Measurements from ENCODE around the gene MLPH. TPM values are rescaled to one million over a fixed set of nuclear protein-coding genes. Genes with fewer than 3 reads are reported as not detected.

MLPH gene
- total and polyA plus RNA-seq, 10 donors = 0.09 to 1.4 (median 0.35) TPM; not detected in 3

- intact Hi-C loops (cut with DNase I; ENCODE audit: low total_unique reads) = no loop called here
- Histone ChIP-seq H3K4me1 (peaks cover 6 to 34% (median 17%) of the 10 kb centered on the region in 6 donors), H3K36me3 (no peaks in the 10 kb centered on the region), H3K4me3 (peak overlapping the region in 2 of 8 donors; percentile 3 to 43), H3K9me3 (no peaks in the 10 kb centered on the region), H3K27me3 (replicated peaks in 1 of 7) (no peaks in the 10 kb centered on the region), H3K27ac (peak overlapping the region in 7 of 8 donors; percentile 45 to 86 (median 76))
- no peak for DNase-seq
- TF ChIP-seq POLR2AphosphoS5 (IDR thresholded peaks at IDR 0.05) (peak in 1 of 3 donors; percentile 33), CTCF (IDR thresholded peaks at IDR 0.05 in 8 of 11, conservative IDR thresholded peaks at IDR 0.05 in 3 of 11) (no peak)
- WGBS, 5 donors = 58 to 69% (median 63%) methylated on average over 13 of the region's 13 CpGs
Observed at GRCh38 chr2:237603049-237603717, 116.1 kb downstream of the MLPH start.

- H3K27me3 ChIP-seq (replicated peaks in 1 of 7) = no peaks in the 10 kb centered on the region
- no peaks in the 10 kb centered on the region for H3K36me3 ChIP-seq
- H3K4me3 ChIP-seq = peak overlapping the region in 2 of 8 donors; percentile 3 to 43
- WGBS, 5 donors = 10 to 16% (median 14%) methylated on average over 15 of the region's 15 CpGs
- intact Hi-C loops (cut with DNase I; ENCODE audit: low total_unique reads) = no loop called here
- TF ChIP-seq CTCF (IDR thresholded peaks at IDR 0.05 in 8 of 11, conservative IDR thresholded peaks at IDR 0.05 in 3 of 11) (no peak), POLR2AphosphoS5 (IDR thresholded peaks at IDR 0.05) (peak in 2 of 3 donors; percentile 37 to 97), POLR2A (IDR thresholded peaks at IDR 0.05) (peak in 1 of 3 donors; percentile 53)
- peak overlapping the region in 7 of 8 donors; percentile 45 to 86 (median 76) for H3K27ac ChIP-seq
- H3K9me3 ChIP-seq = no peaks in the 10 kb centered on the region
- H3K4me1 ChIP-seq = peaks cover 6 to 34% (median 17%) of the 10 kb centered on the region in 6 donors
- no peak for DNase-seq
Observed at GRCh38 chr2:237603718-237604362, 116.8 kb downstream of the MLPH start.

- Histone ChIP-seq H3K36me3 (no peaks in the 10 kb centered on the region), H3K4me1 (peaks cover 6 to 34% (median 17%) of the 10 kb centered on the region in 6 donors), H3K27me3 (replicated peaks in 1 of 7) (no peaks in the 10 kb centered on the region), H3K9me3 (no peaks in the 10 kb centered on the region), H3K27ac (peak overlapping the region in 5 of 8 donors; percentile 53 to 86 (median 77)), H3K4me3 (no peak overlapping the region)
- no peak for TF ChIP-seq CTCF (IDR thresholded peaks at IDR 0.05 in 8 of 11, conservative IDR thresholded peaks at IDR 0.05 in 3 of 11)
- TF ChIP-seq POLR2A (IDR thresholded peaks at IDR 0.05) = no peak
- TF ChIP-seq POLR2AphosphoS5 (IDR thresholded peaks at IDR 0.05) = no peak
- no peak for DNase-seq
- WGBS, 5 donors = 86 to 94% (median 90%) methylated on average over 11 of the region's 11 CpGs
- intact Hi-C loops (cut with DNase I; ENCODE audit: low total_unique reads) = no loop called here
Observed at GRCh38 chr2:237604391-237604790, 117.3 kb downstream of the MLPH start.

Small RNA genes lying within 50 kb of the gene (microRNA-seq; reads per million reads assigned to microRNA genes)
- 0 reads per million in 3 donors for gene MIR6811

Small RNA genes lying within 50 kb of the gene (small RNA-seq; reads per million reads assigned to genes)
- gene MIR6811 (0 reads per million in 4 donors), gene RNU6-1140P (0 to 0.12 (median 0) reads per million in 4 donors)

Other genes with a start within 250 kb of the MLPH start
- 100 to 1,000 TPM in 3 of 7 donors, 10 to 100 TPM in 4; 40.9 to 146 (median 77.7) TPM for gene COL6A3, start 73.1 kb upstream of the MLPH start, total RNA-seq
- 1 to 10 TPM; 8.3 to 9.9 (median 9.5) TPM for gene COL6A3, start 73.1 kb upstream of the MLPH start, polyA plus RNA-seq
- gene PRLH, start 79.3 kb downstream of the MLPH start, total RNA-seq = not detected
- not detected for gene PRLH, start 79.3 kb downstream of the MLPH start, polyA plus RNA-seq
- gene RAB17, start 103.5 kb downstream of the MLPH start, total RNA-seq = 1 to 10 TPM in 3 of 7 donors, under 1 TPM in 1, not detected in 3; 0.46 to 2.2 (median 1.3) TPM
- gene RAB17, start 103.5 kb downstream of the MLPH start, polyA plus RNA-seq = under 1 TPM; 0.24 to 0.67 (median 0.57) TPM
- 100 to 1,000 TPM; 110 to 164 (median 144) TPM for gene LRRFIP1, start 140.3 kb downstream of the MLPH start, total RNA-seq
- gene LRRFIP1, start 140.3 kb downstream of the MLPH start, polyA plus RNA-seq = 10 to 100 TPM; 40.4 to 46.3 (median 44.4) TPM